ENCODE results near the gene SHC3.

SHC3 gene

GRCh38 chr9:89020754-89021153 is 157.9 kb downstream of the SHC3 start:
- DNase-seq, result no peak

DNA sequence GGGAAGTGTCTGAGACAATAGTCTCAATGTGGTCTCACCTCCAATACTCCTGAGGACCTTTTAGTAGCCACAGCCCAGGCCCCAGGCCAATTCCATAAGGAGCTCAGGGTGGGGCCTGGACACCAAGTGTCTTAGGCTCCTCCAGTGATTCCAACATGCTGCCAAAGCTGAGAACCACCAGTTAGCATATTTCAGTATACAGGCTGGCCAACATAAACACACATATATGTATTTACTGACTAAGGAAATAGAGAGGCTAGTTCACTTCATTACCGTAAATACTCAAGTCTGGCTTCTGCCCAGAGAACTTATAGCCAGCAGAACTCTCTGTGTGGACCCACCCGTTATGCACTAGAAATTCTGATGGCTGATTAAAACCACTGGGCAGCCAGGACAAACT is 163.3 kb downstream of the SHC3 start:
- DNase-seq, result no peak

GRCh38 chr9:89014153-89014552 is 164.5 kb downstream of the SHC3 start:
- DNase-seq, result no peak

DNA sequence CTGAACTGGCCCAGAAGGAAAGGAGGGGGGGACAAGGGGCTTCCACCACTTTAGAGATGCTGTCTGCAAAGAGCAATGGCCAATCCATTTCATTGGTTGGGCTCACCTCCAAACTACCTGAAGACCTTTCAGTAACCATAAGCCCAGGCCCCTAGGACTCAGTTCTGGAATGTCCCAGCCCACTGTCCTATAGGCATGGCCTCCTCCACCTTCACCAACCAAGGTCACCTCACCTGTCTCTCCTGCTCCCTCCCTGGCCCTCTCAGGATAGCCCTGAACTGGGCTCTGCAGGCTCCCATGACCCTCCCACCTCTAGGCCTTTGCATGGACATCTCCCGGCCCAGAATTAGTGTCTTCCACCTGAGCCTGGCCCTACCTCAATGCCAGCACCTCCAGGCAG is 165.0 kb downstream of the SHC3 start:
- no peak for DNase-seq

GRCh38 chr9:89012294-89013042 is 166.2 kb downstream of the SHC3 start:
- DNase-seq, result no peak

GRCh38 chr9:89011683-89012082 is 166.9 kb downstream of the SHC3 start:
- no peak for DNase-seq

DNA sequence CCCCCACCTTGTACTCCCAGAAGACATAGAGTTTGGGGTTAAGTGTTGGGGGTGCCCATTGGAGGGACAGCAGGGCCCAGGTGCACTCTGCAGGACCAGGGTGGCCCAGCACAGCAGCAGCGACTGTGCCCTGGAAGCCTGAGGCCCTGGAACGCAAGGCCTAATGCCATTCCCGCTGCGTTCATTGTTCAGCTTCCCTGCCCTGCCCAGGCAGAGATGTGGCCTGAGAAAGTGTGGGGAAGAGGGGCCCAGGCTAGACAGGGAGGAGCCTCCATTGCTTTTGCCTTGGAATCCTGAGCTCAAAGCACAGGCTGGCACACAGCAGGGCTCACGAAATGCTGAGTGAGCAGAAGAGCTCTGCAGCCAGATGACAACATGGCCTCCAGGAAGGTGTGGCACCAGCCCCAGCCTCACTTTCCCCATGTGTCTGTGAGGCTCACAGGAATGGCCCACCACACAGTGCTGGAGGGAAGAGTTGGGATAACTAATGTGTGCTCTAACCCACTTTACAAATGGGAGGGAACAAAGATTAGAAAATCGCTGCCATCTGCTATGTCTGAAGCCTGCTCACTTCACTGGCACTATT is 168.0 kb downstream of the SHC3 start:
- DNase-seq, result no peak

DNA sequence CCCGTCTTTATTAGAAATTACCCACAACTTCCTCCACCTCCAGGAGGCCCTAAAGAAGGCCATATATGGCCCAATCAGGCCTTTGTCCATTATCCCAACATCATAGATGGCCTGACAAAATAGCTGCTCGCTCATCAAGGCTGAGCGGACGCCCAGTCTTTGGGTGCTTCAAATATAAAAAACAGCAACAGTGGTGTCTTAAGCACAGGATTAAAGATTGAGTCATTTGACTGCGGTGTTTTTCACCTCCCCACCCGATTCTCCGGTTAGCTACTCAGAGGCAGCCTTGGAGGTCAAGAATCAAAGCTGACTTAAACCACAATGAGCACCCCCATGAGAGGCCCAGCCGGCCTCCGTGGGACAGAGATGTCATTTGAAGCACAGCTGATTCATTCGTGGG is 168.6 kb downstream of the SHC3 start:
- no peak for DNase-seq

GRCh38 chr9:89009546-89009840 is 169.1 kb downstream of the SHC3 start:
- DNase-seq, result no peak

- DNase-seq, result no peak
These were observed 169.7 kb downstream of the SHC3 start for GRCh38 chr9:89008744-89009545.

DNA sequence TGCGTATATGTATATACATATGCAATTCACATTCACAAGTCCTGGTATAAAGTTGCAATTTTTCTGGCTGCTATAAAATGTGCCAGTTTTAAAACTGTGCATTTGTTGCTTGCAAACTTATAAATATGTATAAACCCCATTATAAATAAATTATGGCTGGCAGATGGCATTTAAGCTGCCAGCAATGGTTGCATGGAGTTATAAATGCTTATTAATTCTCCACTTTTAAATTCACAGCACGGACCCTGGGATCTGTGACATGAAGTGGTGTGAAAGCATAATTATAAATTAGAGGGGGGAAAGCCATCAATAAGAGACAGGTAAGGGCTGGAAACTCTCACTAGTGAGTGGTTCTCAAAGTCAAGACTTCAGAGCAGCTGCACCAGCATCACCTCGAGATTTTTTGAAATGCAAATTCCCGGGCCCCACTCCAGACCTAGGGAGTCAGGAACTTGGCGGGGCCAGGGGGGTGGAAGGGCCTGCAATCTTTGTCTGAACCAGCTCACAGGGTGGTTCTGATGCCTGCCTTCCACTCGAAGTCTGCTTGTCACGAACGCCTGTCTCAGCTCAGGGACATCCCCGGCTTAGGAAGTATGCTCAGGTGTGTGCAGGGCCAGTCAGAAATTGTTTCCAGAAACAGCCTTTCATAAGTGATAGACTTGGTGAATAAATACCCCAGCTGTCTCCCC is 170.4 kb downstream of the SHC3 start:
- no peak for DNase-seq

- DNase-seq, result no peak
These were observed 171.3 kb downstream of the SHC3 start for GRCh38 chr9:89006996-89007967.

GRCh38 chr9:89006267-89006666 is 172.4 kb downstream of the SHC3 start:
- DNase-seq, result no peak

DNA sequence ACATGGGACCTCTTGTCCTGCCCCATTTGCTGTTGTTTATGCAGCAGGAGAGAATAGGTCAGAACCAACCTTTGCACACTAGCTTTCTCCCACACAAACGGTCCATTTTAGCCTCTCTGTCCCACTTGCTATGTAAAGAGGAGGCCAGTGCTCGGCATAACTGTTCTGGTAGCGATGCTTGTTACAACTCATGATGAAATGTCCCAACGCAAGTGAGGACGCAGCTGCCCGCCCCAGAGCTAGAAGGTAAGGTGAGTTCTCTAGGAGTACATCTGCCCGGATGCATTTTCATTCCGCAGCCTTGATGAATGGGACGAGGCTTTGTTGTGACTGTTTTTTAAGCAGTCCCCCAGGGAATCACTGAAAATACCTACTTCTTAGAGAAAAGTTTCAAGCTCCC is 173.3 kb downstream of the SHC3 start:
- DNase-seq, result no peak

GRCh38 chr9:89002987-89003386 is 175.6 kb downstream of the SHC3 start:
- DNase-seq, result no peak

- DNase-seq, result no peak
These were observed 176.6 kb downstream of the SHC3 start for GRCh38 chr9:89001917-89002540.

- peak; percentile 85 to 87 for DNase-seq
These were observed 177.4 kb downstream of the SHC3 start for GRCh38 chr9:89000973-89001916.

- no peak for DNase-seq
These were observed 178.2 kb downstream of the SHC3 start for GRCh38 chr9:89000371-89000781.

GRCh38 chr9:88998911-88999310 is 179.7 kb downstream of the SHC3 start:
- no peak for DNase-seq

GRCh38 chr9:88998503-88998902 is 180.1 kb downstream of the SHC3 start:
- no peak for DNase-seq

DNA sequence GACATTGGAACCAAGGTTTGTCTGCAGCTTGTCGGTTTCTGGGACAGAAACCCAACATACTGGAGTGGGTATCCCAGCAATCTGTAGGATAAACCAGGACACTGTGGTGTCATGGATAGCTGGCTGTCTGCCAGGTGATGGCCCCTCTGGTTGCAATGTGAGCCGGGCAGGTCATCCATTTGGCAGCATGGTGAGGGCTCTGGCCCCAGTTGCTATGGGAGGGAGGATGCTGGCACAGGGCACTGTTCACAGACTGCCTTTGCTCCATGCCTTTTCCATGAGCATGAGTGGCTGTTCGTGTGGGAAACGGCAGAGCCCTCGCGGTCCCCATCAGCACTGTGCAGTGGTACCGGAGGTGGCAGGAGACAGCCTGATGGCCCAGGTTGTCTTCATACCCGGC is 181.0 kb downstream of the SHC3 start:
- no peak for DNase-seq
